CD4-positive, alpha-beta T cell treated with Interleukin-6 at 100 ng/mL for 8 hours (primary cell): ENCODE measurements around the gene PXDN.
"Not testable (repeated sequence)": the region's sequence is repeated elsewhere in the genome, so short reads cannot be mapped to it uniquely, and the experiment has no call there.

ENCODE experiments used
- DNase-seq: peaks from one replicate; pipeline ENCODE4 v3.0.0-alpha.2; 2020; ENCODE audit warnings: mixed read lengths, low spot score

Gene PXDN

DNA sequence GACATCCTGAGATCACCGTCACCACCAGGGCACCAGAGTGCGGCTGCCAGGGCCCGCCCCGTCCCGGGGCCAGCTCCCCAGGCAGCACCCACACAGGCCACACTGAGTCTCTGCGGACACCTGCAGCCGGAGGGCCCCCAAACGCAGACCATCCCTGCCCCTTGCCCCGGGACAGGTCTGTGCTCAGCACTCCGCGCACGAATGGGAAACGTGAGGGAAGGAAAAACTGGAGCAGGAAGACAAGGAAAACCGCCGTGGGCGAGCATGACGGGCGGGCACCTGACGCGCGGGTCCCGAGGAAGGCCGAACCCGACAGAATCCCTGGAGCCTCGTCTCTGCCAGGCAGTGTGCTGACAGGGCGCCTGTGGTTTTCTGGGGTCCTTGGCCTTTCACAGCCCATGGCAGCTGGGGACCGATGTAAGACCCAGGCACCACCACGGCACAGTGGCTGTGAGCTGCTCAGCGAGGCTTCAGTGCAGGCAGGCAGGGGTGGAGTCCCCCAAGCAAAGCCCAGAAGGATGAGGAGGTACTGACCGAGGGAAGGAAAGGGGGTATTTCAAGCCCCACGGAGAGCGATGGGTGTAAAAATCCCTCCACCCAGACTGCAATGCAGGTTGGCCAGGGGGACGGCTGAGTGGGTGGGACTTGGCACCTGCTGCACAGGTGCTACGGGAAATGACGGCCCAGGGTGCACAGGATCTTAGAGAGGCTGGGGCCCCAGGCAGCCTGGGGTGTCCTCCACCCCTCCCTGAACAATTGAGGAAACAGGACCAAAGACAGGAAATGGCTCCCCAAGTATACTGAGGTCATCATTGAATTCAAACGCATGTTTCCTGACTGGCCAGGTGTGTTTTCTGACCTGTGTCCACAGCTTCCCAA, 59.0 kb downstream of the PXDN start:
- no peak for DNase-seq

DNA sequence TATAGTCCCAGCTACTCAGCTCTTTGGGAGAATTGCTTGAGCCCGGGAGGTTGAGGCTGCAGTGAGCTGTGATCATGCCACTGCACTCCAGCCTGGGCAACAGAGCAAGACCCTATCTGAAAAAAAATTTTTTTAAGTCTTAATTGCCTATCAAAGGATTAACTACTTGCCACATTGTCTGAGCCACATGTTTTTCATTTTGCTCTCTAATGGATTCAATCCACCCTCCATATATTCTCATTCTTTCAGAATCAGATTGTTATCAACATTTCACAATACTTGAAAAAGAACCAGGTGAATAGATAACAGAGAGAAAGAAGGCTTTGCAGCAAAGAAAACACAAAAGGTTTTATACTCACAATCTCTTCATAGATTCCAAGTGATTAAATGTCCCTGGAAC, 61.0 kb downstream of the PXDN start:
- DNase-seq = no peak

DNA sequence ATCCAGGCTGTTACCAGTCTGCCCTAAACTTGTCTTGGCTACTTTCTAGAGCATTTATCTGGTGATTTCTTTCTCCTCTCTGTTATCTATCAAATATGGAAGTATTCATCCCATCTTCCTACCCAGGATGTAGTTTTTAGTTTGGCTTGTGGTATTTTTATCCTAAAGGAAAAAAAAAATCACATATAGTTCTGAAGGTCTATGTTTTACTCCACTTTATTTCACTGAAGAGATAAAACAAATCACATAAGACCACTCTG, 62.2 kb downstream of the PXDN start:
- DNase-seq = no peak

DNA sequence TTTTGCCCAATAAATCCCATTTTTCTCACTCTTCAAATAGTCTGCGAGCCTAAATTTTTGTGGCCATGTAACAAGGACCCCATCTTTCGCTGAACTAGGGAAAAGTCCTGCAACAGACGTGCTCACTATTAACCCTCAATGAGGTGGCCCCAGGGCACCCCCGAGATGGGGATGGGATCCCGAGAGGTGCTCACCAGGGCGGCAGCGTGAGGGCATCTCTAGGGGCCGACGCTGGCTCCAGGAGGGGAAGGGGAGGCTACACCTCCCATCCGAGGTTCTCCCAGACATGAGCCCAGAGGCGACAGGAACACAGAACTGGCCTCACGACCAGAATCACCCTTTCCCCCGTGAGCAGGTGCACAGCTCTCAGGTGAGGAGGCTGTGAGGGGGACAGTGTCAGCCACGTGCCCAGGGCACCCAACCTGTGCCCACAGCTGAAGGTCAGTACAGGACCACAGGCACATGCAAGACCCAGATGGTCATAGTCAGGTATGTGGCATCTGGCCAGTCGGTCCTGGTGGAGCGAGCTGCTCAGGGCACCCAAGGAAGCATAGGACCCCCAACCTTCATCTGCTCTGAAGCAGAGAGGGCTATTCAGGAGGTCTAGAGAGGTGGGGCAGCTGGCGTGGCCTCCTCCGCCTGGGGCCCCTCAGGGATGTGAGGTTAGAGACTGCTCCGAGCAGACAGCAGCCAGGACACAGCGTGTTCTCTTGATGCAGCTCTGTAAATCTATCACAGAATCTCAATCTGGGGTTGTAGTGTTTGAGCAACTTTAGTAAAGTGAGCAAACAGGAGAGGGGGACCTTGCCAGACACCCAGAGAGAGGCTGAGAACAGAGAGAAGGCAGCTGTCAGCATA, 62.8 kb downstream of the PXDN start:
- no peak for DNase-seq

DNA sequence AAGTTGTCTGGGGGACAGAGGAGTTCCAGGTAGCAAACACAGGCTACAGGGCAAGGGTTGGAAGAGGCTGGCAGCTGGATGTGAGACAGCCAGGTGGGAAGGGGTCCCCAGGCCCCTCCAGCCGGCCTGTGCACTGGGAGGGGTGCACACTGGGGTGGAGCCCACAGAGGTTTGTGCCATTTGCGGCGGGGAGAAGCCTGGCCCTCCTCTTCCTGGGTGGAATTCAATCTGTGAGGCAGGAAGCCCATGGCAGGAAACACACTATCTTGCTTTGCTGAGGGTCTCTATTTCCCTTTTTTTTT, 63.3 kb downstream of the PXDN start:
- DNase-seq = no peak

DNA sequence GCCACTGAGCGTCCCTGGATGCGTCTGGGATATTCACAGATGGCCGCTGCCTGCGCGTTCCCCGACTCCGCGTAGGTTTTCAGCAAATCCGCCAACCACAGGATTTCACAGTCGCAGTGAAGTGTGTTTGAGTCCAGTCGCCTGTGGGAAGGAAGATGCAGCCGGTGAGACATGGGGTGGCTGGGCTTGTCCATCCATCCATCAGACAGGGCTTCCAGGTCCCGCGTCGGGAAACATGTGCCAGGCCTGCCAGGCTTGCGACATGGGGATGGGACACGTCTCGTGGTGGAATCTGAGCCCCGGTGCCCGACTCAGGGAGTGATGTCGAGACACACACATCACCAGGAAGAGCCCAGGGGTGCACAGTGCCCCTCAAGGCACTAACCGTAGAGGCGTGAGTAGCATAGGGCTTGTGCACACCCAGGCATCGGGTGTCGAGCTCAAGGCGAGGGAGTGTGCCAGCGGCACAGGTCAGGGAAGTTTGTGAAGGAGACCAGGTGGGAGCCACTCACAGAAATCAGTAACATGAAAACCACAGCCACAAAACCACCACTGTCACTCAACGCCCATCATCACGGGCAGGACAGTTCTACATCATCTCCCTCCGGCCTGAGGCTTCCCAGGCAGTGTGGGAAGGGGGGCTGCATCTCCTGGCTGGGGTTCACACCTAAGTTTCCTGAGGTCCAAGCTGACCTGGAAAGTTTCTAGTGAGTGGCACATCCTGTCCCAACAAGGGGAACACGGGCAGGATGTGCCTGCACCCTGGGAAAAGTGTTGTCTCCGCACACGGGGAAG, 63.9 kb downstream of the PXDN start:
- DNase-seq = no peak

DNA sequence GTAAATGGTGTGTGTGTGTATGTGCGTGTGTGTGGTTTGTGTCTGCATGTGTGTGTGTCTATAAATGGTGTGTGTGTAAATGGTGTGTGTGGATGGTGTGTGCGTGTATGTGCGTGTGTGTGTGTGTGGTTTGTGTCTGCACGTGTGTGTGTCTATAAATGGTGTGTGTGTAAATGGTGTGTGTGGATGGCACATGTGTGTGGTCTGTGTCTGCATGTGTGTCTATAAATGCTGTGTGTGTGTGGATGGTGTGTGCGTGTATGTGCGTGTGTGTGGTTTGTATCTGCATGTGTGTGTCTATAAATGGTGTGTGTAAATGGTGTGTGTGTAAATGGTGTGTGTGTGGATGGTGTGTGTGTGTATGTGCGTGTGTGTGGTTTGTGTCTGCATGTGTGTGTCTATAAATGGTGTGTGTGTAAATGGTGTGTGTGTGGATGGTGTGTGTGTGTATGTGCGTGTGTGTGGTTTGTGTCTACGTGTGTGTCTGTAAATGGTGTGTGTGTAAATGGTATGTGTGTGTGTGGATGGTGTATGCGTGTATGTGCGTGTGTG, 64.8 kb downstream of the PXDN start:
- not testable (repeated sequence) for DNase-seq

DNA sequence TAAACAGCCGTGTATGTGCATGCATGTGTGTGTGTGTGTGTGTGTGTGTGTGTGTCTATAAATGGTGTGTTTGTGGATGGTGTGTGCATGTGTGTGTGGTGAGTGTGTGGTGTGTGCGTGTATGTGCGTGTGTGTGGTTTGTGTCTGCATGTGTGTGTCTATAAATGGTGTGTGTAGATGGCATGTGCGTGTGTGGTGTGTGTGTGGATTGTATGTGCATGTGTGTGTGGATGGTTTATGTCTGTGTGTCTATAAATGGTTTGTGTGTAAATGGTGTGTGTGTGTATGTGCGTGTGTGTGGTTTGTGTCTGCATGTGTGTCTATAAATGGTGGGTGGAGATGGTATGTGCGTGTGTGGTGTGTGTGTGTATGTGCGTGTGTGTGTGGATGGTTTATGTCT, 65.2 kb downstream of the PXDN start:
- DNase-seq = not testable (repeated sequence)

DNA sequence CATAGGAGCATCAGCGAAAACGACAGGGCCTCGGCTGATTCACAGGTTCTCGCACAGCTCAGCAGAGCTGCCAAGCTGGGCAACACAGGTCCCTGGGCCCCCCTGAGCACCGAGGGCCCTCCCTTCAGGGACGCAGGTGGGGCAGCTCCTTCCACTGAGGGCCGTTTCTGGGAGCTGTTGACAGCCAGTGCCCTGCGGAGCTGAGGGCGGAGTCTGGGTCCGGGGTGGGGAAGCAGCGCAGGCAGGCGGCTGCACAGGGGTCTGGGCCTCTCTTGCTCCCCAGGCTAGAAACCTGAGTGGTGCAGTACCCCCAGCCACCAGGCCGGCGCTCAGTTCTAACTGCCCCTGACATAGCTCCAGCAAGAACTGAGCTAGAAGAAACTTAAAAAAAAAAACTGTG, 65.7 kb downstream of the PXDN start:
- no peak for DNase-seq

DNA sequence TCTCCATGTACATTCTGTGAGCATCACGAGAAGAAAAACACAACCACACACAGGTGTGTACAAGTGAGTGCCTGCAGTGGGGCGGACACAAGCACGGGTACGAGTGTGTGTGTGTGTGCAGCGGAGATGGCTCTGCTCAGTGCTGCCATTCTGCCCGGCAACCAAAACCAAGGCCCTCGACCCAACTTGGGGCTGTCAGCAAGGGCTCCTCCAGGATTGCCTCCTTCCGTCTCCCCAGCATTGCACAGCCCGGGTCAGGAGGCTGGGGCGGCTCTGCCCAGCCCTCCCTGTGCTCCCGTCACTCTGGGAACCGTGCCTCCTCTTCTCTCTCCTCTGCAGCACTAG, 66.5 kb downstream of the PXDN start:
- DNase-seq = no peak

DNA sequence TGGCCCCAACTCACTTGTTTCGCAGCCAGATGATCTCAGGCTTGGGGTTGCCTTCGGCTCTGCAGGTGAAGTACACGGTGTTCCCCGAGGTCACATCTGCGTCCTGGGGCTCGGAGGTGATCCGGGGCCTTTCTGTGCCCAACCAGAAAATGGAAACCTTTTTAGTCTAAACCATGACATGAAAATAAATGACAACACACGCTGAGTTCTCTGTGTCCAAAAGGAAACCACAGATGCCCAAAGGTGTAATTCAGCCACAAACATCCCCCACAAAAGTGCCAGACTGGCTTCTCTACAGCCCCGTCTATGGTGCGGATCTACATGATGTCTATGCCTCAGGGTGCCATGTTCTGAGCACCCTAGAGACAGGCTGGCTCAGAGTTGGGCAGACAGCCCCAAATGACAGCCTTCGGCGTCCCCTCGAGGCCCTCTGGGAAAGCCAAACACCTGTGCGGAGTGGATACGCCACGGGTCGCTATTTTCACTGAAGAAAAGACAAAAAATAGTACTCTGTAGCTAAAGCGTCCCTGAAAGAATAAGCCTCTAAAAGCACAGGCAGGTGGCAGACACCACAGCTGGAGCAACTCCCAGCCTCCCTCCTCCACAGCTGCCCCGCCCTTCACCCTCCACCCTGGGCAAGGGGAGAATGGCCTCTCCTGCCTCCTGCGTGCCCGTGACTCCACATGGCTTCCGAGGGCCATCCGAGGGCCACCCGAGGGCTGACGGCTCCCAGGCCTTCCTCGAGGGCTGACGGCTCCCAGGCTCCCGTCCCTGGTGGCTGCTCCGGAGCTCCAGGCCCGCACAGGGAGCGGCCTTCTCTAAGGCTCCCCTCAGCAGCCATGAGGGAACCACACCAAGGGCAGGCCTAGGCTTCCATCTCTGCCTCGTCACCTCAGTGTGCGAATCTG, 67.1 kb downstream of the PXDN start:
- DNase-seq = no peak

DNA sequence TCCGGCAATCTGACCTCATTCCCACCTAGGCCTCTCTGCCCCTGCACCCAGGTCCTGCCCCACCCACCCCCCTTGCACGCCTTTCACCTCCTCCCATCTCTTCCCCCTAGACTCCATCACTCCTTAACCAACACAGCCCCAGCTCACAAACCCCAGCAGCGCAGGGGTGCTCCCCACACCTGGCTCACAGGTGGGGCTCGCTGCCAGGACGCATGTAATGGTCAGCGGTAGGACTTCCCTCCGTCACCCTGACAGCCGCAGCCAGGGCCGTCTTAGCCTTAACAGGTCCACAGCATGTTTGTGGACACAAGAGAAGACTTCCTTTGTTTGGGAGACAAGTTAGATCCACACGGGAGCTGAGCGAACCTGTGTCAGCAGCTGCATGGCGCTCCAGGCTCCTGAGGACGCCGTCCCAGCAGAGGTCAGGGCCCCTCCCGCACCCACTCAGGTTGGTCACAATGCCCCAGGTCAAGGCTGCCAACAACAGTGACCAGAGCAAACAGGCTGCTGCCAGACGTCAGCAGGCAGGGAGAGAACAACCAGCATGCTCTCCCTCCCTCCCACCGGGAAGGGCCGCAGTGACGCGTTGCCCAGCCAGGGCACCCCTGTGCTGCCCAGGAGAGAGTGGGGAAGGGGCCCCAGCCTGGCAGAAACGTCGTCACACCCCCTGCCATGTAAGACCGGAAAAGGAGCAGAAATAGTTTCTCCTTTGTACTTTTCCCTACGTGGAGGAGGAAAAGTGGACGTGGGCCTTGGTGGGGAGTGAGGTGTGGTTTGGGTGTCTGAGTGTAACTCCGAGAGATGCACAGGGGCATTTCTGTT, 68.0 kb downstream of the PXDN start:
- no peak for DNase-seq

DNA sequence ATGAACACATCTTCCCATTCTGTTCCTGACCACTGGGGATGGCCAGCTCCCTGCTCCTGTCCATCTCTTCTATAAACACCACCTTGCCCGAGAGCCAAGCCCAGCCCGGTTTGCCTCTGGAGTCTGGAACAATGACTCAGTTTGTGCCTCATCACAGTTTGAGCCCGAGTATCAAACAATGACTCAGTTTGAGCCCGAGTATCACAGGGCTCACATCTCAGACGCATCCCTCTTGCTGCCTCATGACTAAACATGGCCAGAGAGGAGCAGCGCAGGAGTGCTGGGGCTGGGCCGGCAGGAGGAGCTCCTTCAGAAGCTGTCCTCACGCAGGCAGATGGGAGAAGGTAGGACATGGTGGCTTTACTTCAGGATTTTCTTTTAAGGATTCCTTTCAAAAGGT, 68.7 kb downstream of the PXDN start:
- DNase-seq = no peak

DNA sequence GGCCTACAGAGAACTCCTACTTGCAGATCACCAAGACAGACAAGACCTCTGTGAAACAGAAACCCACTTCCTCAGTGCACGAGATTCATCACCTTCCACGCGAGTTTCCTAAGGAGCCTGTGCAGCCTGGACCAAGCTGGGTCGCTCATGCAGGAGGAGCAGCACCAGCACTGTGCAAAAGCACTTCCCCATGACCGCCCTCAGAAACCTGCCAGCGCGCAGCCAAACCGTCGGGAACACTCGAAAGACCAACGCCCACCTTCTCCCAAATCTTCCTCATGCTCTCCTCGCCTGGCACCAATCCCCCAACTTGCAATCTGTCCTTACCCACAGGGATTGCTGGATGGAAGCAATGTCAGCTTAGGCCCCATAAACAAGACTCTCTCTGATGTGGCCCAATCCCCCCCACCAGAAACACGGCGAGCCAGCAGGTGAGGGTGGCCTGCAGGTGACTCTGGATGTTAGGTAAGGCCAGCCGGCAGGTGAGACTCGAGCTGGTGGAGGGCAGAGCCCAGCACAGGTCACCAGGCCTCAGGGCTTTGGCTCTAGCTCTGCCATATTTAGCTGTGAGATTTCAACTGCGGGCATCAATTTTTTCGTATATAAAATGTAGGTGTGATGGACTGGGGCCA, 69.4 kb downstream of the PXDN start:
- DNase-seq = no peak

DNA sequence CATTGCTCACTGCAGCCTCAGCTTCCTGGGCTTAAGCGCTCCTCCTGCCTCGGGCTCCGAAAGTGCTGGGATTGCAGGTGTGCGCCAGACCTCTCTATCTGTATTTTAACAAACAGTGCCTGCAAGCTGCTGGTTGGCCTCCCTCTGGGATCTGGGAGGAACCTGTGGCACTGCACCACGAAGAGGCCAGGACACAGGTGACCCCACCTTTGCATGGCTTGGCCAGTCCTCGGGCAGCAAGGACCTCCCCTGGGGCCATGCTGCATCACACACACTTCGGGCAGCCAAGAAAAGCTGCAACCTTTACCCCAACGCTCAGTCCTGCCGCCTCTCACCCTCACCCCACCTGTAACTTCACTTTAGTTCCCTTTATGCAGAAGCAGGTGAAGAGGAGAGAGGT, 70.0 kb downstream of the PXDN start:
- no peak for DNase-seq

DNA sequence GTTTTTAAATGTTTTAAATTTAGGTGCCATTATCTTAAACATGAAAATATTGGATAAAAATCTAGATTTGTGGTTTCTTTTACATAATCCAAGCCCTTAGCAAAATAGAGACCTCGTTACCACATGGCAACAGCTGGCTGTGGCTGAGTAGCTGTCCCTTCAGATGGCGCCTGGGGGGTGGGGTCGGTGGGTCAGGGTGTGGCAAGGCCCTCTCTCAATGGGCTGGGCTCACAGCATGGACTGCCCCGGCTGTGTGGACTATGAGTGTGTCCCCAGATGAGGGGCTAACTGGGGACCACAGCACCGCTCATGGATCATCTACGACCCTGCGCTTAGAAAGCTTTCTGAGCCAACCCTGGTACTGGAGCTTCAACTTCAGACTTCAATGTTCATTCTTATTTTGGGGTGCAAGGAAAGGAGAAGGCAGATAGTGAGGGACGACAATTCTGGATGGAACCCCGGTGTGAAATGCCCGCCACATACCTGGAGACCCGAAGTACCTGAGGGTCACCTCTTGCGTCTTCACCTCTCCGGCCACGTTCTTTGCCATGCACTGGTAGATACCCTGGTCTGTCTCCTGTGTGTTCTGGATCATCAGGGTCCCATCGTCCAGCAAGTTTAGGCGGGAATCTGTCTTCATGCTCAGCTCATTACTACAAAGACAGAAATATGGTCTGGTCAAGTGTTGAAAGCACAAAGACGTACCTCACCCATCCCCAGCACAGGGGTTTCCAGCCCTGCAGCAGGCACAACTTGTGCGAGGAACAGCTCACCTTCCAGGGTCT, 71.0 kb downstream of the PXDN start:
- no peak for DNase-seq

DNA sequence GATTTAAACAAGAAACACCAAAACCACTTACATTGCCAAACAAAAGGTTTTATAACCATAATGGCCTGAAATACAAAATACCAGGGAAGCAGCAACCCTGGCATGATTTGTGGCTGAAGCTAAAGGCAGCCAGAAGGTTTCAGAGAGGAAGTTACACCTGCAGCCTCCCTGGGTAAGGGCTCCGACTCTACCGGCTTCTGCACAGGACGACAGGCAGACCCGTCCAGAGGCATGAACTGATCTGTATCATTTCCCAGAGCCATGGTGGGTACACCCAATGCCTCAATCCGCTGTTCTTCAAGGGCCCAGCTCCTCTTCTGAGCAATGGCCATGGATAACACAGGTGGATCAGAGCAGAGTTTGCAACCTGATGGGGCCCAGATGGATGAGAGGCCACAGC, 71.6 kb downstream of the PXDN start:
- no peak for DNase-seq

DNA sequence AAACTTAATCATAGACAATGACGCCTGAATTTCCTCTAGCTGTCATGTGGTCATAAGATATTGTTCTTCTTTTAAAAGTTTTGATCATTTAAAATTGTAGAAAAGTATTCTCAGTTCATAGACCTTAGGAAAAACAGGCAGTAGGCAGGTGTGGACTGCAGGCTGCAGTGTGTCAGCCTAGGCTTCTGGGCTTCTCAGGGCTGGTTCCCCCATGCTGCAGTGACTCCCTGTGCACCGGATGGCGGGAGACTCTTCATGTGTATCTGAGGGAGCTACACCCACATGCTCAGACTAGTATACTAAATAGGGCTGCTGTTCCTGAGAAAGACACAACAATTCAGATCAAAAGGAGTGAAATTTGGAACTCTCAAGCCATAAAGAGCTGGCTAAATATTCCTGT, 72.4 kb downstream of the PXDN start:
- DNase-seq = no peak

DNA sequence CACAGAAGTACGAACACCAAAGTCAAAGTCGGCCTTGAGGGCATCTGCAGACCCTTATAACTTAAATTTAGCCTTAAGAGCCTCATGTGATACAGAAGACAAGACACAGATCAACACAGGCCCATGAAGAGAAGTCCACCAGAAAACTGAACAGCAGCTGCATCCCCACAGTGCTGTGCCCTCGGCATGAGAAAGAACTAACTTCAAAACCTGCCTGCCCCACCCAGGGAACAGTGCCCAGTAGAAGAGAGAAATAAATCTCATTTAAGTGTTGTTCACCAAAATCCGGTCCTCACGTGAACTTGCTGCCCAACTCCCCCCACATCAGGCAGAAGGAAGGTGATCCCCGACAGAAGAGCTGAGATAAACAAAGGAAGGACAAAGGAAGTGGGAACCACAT, 73.7 kb downstream of the PXDN start:
- DNase-seq = no peak
